LNCAP (cell line): ENCODE measurements around the gene ADK.

ENCODE experiments used
- CTCF ChIP-seq: fragments of 450-650 bp; IDR thresholded peaks from 2 replicates; pipeline ENCODE4 v1.5.1; 2017; ENCODE audit warnings: mild to moderate bottlenecking

The ADK gene

GRCh38 chr10:74335501-74335900 lies 184.5 kb downstream of the ADK start:
- no peak for TF ChIP-seq CTCF

- no peak for TF ChIP-seq CTCF
Measured at GRCh38 chr10:74337330-74338016, 186.5 kb downstream of the ADK start.

GRCh38 chr10:74342991-74343390 lies 192.0 kb downstream of the ADK start:
- no peak for TF ChIP-seq CTCF

DNA sequence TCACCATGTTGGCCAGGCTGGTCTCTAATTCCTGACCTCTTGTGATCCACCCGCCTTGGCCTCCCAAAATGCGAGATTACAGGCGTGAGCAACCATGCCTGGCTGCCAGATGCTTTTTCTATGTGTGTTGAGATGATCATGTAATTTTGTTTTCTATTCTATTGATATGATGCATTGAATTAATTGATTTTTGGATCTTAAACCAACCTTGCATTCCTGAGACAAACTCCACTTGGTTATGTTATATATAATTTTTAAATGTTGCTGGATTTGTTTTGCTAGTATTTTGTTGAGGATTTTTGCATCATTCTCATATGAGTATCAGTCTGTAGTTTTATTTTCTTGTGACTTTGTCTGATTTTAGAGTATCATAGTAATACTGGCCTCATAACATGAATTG lies 192.8 kb downstream of the ADK start:
- TF ChIP-seq CTCF: no peak

GRCh38 chr10:74344306-74344705 lies 193.3 kb downstream of the ADK start:
- no peak for TF ChIP-seq CTCF

DNA sequence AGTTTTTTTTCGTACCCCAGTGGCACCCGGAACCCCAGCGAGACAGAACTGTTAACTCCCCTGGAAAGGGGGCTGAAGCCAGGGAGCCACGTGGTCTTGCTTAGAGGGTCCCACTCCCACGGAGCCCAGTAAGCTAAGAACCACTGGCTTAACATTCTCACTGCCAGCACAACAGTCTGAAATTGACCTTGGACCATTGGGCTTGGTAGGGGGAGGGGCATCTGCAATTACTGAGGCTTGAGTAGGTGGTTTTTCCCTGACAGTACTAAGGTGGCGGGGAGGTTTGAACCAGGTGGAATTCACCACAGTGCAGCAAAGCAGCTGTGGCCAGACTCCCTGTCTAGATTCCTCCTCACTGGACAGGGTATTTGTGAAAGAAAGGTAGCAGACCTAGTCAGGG lies 196.5 kb downstream of the ADK start:
- no peak for TF ChIP-seq CTCF

DNA sequence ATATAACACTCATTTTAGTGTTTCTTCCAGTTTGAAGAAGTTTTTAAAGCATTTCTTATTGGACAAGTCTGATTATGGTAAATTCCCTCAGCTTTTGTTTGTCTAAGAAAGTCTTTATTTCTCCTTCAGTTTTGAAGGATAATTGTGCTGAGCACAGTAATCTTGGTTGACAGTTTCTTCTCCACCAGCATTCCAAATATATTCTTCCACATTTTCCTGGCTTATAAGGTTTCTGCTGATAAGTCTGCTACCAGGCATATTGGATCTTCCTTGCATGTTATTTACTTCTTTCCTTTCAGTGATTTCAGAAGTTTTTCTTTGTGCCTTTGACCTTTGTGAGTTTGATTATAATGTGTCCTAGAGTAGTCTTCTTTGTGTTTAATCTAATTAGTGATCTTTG lies 210.7 kb downstream of the ADK start:
- no peak for TF ChIP-seq CTCF

DNA sequence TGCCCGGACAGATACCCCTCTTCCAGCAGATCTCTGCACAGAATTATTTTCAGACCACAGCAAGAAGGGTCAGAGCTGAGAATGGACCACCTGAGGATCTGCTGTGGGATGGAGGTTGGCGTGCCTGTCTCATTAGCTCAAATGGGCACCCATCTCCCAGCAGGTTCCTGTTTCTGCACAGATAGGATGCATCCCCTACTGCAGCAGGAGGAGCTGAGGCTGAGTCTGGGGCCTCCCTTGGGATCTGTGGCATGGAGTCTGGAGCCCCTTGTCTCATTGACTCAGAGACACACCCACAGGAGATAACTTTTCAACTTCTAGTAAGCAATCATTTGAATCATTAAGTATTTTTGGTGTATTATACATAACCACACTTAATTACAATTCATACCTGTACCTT lies 212.7 kb downstream of the ADK start:
- TF ChIP-seq CTCF: no peak
